Spleen (tissue), 13 donors: ENCODE results near the gene NAMPT. TPM values are rescaled to one million over a fixed set of nuclear protein-coding genes. Genes with fewer than 3 reads are reported as not detected.

Source experiments
- DNase-seq: peaks from one replicate; pipeline ENCODE4 v3.0.0-alpha.2; 2020
- H3K27ac ChIP-seq, 8 donors: fragments of 200-600 bp; sonication (generic) in 7 of 8; 1 replicate in 4 of 8; 2 replicates in 4 of 8; pipeline versions ENCODE4 v1.5.0 to v1.8.0; 2016 to 2021; ENCODE audit warnings: inconsistent platforms in 4 of 8, mild to moderate bottlenecking in 4 of 8, moderate library complexity in 1 of 8
- H3K27me3 ChIP-seq, 7 donors: fragments of 200-600 bp; sonication (generic) in 6 of 7; replicated peaks in 1 of 7; 1 replicate in 4 of 7; 2 replicates in 3 of 7; pipeline versions ENCODE4 v1.5.0 to v1.8.0; 2016 to 2021; ENCODE audit warnings: inconsistent platforms in 3 of 7, mild to moderate bottlenecking in 1 of 7
- H3K36me3 ChIP-seq, 6 donors: fragments of 200-600 bp; sonication (generic) in 5 of 6; 1 replicate in 4 of 6; 2 replicates in 2 of 6; pipeline versions ENCODE4 v1.5.0 to v1.8.0; 2016 to 2021; ENCODE audit warnings: inconsistent platforms in 2 of 6
- H3K4me1 ChIP-seq, 6 donors: fragments of 200-600 bp; sonication (generic) in 5 of 6; 1 replicate in 3 of 6; 2 replicates in 3 of 6; pipeline versions ENCODE4 v1.5.0 to v1.8.0; 2016 to 2021; ENCODE audit warnings: inconsistent platforms in 3 of 6
- H3K4me3 ChIP-seq, 8 donors: fragments of 200-600 bp; sonication (generic) in 7 of 8; 1 replicate in 4 of 8; 2 replicates in 4 of 8; pipeline versions ENCODE4 v1.5.0 to v1.8.0; 2016 to 2021; ENCODE audit warnings: inconsistent platforms in 4 of 8, mild to moderate bottlenecking in 4 of 8, moderate library complexity in 2 of 8
- H3K9me3 ChIP-seq, 8 donors: fragments of 200-600 bp; sonication (generic) in 7 of 8; 1 replicate in 4 of 8; 2 replicates in 4 of 8; pipeline versions ENCODE4 v1.5.0 to v1.8.0; 2016 to 2021; ENCODE audit warnings: inconsistent platforms in 4 of 8
- POLR2A ChIP-seq, 3 donors: fragments of 450-650 bp; IDR thresholded peaks; one replicate each; pipeline ENCODE4 v1.5.1; 2017; ENCODE audit warnings: antibody characterized with exemption in 3 of 3, mild to moderate bottlenecking in 1 of 3
- POLR2AphosphoS5 ChIP-seq, 3 donors: sonication (generic); formaldehyde crosslinking; IDR thresholded peaks; one replicate each; pipeline ENCODE4 v1.5.1; 2017; ENCODE audit warnings: antibody characterized with exemption in 3 of 3
- WGBS, 5 donors: extraction: QIAGEN DNeasy Blood & Tissue Kit in 3 of 5; methylation state at CpG; one replicate each; pipeline versions ENCODE4 v1.1.5 to v1.1.7; 2013 to 2018; 5-methylcytosine and 5-hydroxymethylcytosine counted together
- intact Hi-C: fragments of 100-400 bp; cut with DNase I; formaldehyde crosslinking; loops from one replicate; pipeline ENCODE4 v1.15.0; 2023; ENCODE audit warnings: low total_unique reads
- long read RNA-seq, 2 donors: transcript quantifications; one replicate each; lab custom pipeline, GENCODE V29; 2026
- polyA plus RNA-seq, 3 donors: library from polyadenylated mRNA; stranded (reverse); fragments of 200-250 nt; gene quantifications; one replicate each; pipeline ENCODE4 v1.2.1, GENCODE V29; 2013
- total RNA-seq, 7 donors: library from RNA; depleted of rRNA in 3 of 7; stranded (reverse); fragments of >200 nt in 3 of 7; fragmentation: NEBNext Ultra II Directional in 4 of 7; extraction: Animal tissue kit (Norgen Biotek cat#: 25700) in 4 of 7; gene quantifications; one replicate each; pipeline versions ENCODE4 v1.1.0 to v1.2.1, GENCODE V29; 2016 to 2021
- TF ChIP-seq, protein P1 (sequence below), 11 experiments: fragments of 200-600 bp in 7 of 11; fragments of 450-650 bp in 4 of 11; sonication (generic) in 4 of 11; IDR thresholded peaks in 8 of 11; conservative IDR thresholded peaks in 3 of 11; 1 replicate in 7 of 11; 2 replicates in 4 of 11; pipeline versions ENCODE4 v1.4.0 to v1.8.0; 2016 to 2021; ENCODE audit warnings: antibody characterized with exemption in 11 of 11, inconsistent platforms in 4 of 11, mild to moderate bottlenecking in 1 of 11
- donor health status: healthy with polysubstance abuse.
- donor health status: DM: no; HTN: no; CAD: no; lungs with moderate emphysema.
- donor health status: DM: no; HTN: no; CAD: no.
- donor health status: Bipolar disorder and iron deficiency.
- donor health status: healthy.
- donor health status: DM: no; HTN: no; CAD: no.
- donor health status: DM: yes; HTN: yes; CAD: no.

Gene NAMPT
- 1,000 to 10,000 TPM in 1 of 7 donors, 100 to 1,000 TPM in 6; 240 to 1,259 (median 449) TPM for total RNA-seq
- 10 to 100 TPM; 24.7 to 63.0 (median 25.0) TPM for polyA plus RNA-seq
- long read RNA-seq, donor 1, full-length matches to known transcripts = 3 of 3 reads
- long read RNA-seq, donor 1, partial matches to known transcripts = 0 of 3 reads
- long read RNA-seq, donor 1, other reads (novel, unspliced or antisense) = 0 of 3 reads
- long read RNA-seq, donor 2, full-length matches to known transcripts = 8 of 8 reads
- long read RNA-seq, donor 2, partial matches to known transcripts = 0 of 8 reads
- long read RNA-seq, donor 2, other reads (novel, unspliced or antisense) = 0 of 8 reads

DNA sequence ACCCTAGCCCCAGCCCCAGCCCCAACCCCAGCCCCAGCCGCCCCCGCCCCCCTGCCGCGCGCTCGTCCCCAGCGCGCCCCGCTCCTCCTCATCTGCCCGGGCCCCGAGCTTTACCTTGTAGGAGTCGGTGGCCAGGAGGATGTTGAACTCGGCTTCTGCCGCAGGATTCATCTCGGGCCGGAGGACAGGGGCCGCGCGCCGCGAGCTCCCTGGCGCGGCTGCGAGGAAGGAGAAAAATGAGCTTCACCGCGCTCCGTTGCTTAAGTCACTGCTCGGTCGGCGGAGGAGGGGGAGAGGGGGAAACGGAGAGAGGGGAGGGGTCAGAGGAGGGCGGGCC lies at the start of gene NAMPT:
Gene NAMPT (minus strand): TSS at position 270 of the 337 bp plus-strand sequence. CDS start 99 bp downstream, at position 171.
- Histone ChIP-seq H3K27ac (peak within 1 kb of the TSS; percentile 80 to 98 (median 97)), H3K36me3 (peaks cover 0 to 12% (median 0%) of the 10 kb centered on the region in 6 donors), H3K4me3 (peak within 1 kb of the TSS; percentile 56 to 81 (median 63)), H3K4me1 (peaks cover 4 to 55% (median 39%) of the 10 kb centered on the region in 6 donors), H3K27me3 (no peaks in the 10 kb centered on the region), H3K9me3 (no peaks in the 10 kb centered on the region)
- DNase-seq = no peak
- intact Hi-C loops = no loop called here
- 0 to 2% (median 0%) methylated on average over 12 to 32 of the region's 32 CpGs for WGBS, 5 donors
- TF ChIP-seq POLR2A (IDR thresholded peaks at IDR 0.05) (peak; percentile 80 to 85 (median 82)), POLR2AphosphoS5 (IDR thresholded peaks at IDR 0.05) (peak in 2 of 3 donors; percentile 99)
- TF ChIP-seq, protein P1, sequence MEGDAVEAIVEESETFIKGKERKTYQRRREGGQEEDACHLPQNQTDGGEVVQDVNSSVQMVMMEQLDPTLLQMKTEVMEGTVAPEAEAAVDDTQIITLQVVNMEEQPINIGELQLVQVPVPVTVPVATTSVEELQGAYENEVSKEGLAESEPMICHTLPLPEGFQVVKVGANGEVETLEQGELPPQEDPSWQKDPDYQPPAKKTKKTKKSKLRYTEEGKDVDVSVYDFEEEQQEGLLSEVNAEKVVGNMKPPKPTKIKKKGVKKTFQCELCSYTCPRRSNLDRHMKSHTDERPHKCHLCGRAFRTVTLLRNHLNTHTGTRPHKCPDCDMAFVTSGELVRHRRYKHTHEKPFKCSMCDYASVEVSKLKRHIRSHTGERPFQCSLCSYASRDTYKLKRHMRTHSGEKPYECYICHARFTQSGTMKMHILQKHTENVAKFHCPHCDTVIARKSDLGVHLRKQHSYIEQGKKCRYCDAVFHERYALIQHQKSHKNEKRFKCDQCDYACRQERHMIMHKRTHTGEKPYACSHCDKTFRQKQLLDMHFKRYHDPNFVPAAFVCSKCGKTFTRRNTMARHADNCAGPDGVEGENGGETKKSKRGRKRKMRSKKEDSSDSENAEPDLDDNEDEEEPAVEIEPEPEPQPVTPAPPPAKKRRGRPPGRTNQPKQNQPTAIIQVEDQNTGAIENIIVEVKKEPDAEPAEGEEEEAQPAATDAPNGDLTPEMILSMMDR (IDR thresholded peaks at IDR 0.05 in 8 of 11, conservative IDR thresholded peaks at IDR 0.05 in 3 of 11) = no peak

DNA sequence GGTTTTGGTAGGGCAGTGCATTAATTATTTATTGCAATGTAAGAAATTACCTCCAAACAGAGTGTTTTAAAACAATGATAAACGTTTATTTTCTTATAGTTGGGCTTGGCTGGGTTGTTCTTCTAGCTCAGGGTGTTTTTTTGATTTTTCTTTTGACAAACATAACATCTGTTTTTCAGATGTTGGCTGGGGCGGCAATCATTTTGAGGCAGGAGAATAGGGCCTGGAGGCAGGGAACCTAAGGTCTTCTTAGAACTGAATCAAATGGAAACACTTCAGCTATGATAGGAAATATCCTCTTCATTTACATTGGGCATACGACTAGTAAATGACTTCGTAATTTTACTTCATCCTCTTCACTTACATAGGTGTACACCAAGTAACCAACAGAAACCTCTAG lies 47.4 kb upstream of the NAMPT start:
- Histone ChIP-seq H3K9me3 (peaks cover 0 to 16% (median 0%) of the 10 kb centered on the region in 8 donors), H3K4me1 (peaks cover 0 to 3% (median 0%) of the 10 kb centered on the region in 6 donors), H3K4me3 (no peak overlapping the region), H3K27ac (no peak overlapping the region), H3K36me3 (no peaks in the 10 kb centered on the region), H3K27me3 (no peaks in the 10 kb centered on the region)
- 70 to 89% (median 80%) methylated on average over 4 of the region's 4 CpGs for WGBS, 5 donors
- DNase-seq = no peak
- TF ChIP-seq POLR2AphosphoS5 (IDR thresholded peaks at IDR 0.05) (no peak), POLR2A (IDR thresholded peaks at IDR 0.05) (no peak)
- TF ChIP-seq, protein P1 (IDR thresholded peaks at IDR 0.05 in 8 of 11, conservative IDR thresholded peaks at IDR 0.05 in 3 of 11) = no peak
- intact Hi-C loops = no loop called here

DNA sequence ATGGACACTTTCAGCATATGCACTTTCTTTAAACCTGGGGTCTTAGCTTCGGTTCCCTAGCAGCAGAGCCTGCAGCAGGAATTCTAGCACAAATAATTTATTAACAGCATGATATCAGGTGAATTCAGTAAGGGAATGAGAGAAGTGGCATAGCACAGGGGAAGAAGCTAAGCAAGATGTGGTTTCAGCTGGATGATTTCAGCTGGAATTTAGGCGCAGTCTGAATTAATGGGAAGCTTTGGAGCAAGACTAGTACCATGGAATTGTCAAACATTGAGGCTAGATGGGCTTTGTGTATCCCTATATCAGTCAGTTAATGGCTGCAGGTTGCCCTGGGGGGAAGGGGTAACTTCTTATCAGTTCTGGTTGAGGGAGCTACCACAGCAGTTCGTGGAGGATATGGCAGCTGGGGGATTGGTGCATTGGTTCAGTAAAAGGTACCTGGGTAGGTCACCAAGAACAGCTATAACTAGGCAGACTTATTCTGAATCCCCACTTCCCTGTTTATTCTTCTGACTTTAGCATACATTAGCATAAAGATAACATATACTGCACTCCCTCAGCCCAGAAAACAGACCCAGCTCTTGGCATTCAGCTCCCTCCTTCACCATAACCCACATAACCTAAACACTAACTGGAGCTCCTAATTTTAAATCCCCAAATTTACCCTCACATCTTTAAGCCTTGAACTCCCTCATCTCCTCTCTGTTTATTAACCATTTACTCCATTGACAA lies 46.8 kb upstream of the NAMPT start:
- H3K36me3 ChIP-seq = no peaks in the 10 kb centered on the region
- intact Hi-C loops = no loop called here
- peaks cover 0 to 10% (median 0%) of the 10 kb centered on the region in 8 donors for H3K9me3 ChIP-seq
- no peak for DNase-seq
- no peak overlapping the region for H3K27ac ChIP-seq
- WGBS, 5 donors = 53 to 84% (median 62%) methylated on average over 3 of the region's 3 CpGs
- TF ChIP-seq, protein P1 (IDR thresholded peaks at IDR 0.05 in 8 of 11, conservative IDR thresholded peaks at IDR 0.05 in 3 of 11) = no peak
- TF ChIP-seq POLR2AphosphoS5 (IDR thresholded peaks at IDR 0.05) = no peak
- no peak for TF ChIP-seq POLR2A (IDR thresholded peaks at IDR 0.05)
- no peaks in the 10 kb centered on the region for H3K27me3 ChIP-seq
- peaks cover 0 to 3% (median 0%) of the 10 kb centered on the region in 6 donors for H3K4me1 ChIP-seq
- H3K4me3 ChIP-seq = no peak overlapping the region
